AG09309 (cell line): Measurements from ENCODE around the gene SCAMP1.

Experiments used
- DNase-seq: peaks from one replicate; pipeline ENCODE4 v3.0.0-alpha.2; 2010; ENCODE audit warnings: low read depth
- H3K4me3 ChIP-seq: 2 replicates; pipeline ENCODE4 v1.5.1; 2011; ENCODE audit warnings: mild to moderate bottlenecking, low read depth, low read length, moderate library complexity; ENCODE audit not compliant: control insufficient read depth
- TF ChIP-seq, protein P1 (sequence below): IDR thresholded peaks from 2 replicates; pipeline ENCODE4 v1.5.1; 2011; ENCODE audit warnings: mild to moderate bottlenecking, low read depth, low read length, inconsistent platforms; ENCODE audit not compliant: insufficient read depth, control insufficient read depth; ENCODE audit errors: missing control alignments

The SCAMP1 gene

GRCh38 chr5:78327761-78328510 is 32.5 kb upstream of the SCAMP1 start:
- H3K4me3 ChIP-seq = no peak overlapping the region
- TF ChIP-seq, protein P1, sequence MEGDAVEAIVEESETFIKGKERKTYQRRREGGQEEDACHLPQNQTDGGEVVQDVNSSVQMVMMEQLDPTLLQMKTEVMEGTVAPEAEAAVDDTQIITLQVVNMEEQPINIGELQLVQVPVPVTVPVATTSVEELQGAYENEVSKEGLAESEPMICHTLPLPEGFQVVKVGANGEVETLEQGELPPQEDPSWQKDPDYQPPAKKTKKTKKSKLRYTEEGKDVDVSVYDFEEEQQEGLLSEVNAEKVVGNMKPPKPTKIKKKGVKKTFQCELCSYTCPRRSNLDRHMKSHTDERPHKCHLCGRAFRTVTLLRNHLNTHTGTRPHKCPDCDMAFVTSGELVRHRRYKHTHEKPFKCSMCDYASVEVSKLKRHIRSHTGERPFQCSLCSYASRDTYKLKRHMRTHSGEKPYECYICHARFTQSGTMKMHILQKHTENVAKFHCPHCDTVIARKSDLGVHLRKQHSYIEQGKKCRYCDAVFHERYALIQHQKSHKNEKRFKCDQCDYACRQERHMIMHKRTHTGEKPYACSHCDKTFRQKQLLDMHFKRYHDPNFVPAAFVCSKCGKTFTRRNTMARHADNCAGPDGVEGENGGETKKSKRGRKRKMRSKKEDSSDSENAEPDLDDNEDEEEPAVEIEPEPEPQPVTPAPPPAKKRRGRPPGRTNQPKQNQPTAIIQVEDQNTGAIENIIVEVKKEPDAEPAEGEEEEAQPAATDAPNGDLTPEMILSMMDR = no peak

DNA sequence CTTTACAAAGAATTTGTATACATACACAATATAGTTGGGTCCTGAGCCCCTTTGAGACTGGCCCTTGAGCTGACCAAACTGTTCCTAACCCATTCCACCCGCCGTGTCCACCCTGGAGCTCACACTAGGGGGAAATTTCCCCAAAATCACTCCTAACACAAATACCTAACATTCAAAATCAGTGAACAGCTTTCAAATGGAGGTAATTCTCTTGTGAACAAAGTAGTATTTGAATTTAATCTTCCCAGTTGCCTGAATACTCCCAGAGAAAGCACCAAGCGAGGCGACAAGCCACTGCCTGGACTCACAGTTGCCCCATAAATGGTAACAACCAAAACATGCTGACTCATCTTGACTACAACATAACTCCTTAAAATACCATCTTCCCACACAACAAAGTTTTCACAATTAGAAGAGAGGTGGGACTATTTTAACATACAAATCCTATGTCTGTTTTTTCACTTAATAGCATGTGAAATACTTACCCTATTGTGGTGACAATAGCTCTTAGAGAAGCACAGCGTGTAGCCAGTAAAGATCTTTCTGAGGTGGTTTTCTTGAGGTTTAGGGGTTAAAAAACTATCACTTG is 31.7 kb upstream of the SCAMP1 start:
- TF ChIP-seq, protein P1 = no peak
- H3K4me3 ChIP-seq = no peak overlapping the region
- DNase-seq = no peak

More at GRCh38 chr5:78327761-78328510, 32.5 kb upstream of the SCAMP1 start:
- DNase-seq = no peak

GRCh38 chr5:78331523-78332080 is 28.8 kb upstream of the SCAMP1 start:
- H3K4me3 ChIP-seq = no peak overlapping the region
- DNase-seq = no peak
- TF ChIP-seq, protein P1 = no peak

GRCh38 chr5:78334811-78335210 is 25.6 kb upstream of the SCAMP1 start:
- TF ChIP-seq, protein P1 = no peak
- H3K4me3 ChIP-seq = no peak overlapping the region
- no peak for DNase-seq

GRCh38 chr5:78335976-78336375 is 24.4 kb upstream of the SCAMP1 start:
- TF ChIP-seq, protein P1 = no peak
- no peak overlapping the region for H3K4me3 ChIP-seq
- no peak for DNase-seq

- no peak for DNase-seq
- H3K4me3 ChIP-seq = no peak overlapping the region
- TF ChIP-seq, protein P1 = no peak
Measured at GRCh38 chr5:78336698-78337097, 23.7 kb upstream of the SCAMP1 start.
